Activated B cell treated with CpG ODN at 0.5 μM for 24 hours (primary cell): ENCODE results near the gene DNAH14. TPM values are rescaled to one million over a fixed set of nuclear protein-coding genes. Genes with fewer than 3 reads are reported as not detected.

Experiments
- ATAC-seq: fragments of 200-7000 bp; cut with Tn5 transposase; one replicate; pipeline ENCODE4 v1.10.0; 2021; ENCODE audit warnings: low read depth, mild to moderate bottlenecking, moderate library complexity
- CTCF ChIA-PET: fragments of 350-600 bp; sonication (Branson Sonifier 250); formaldehyde crosslinking; loops from one replicate; lab custom pipeline; 2021; ENCODE audit warnings: antibody characterized with exemption; lab: Charles Lee
- POLR2A ChIA-PET: fragments of 350-600 bp; sonication (Branson Sonifier 250); formaldehyde crosslinking; loops from one replicate; lab custom pipeline; 2021; ENCODE audit warnings: antibody characterized with exemption; lab: Charles Lee
- DNase-seq: peaks from one replicate; pipeline ENCODE4 v3.0.0; 2022
- H3K27ac Mint-ChIP-seq: one replicate; pipeline ENCODE4 v1.8.0; 2020; ENCODE audit warnings: mixed read lengths
- H3K27me3 Mint-ChIP-seq: one replicate; pipeline ENCODE4 v1.8.0; 2021; ENCODE audit warnings: mixed read lengths
- H3K36me3 Mint-ChIP-seq: one replicate; pipeline ENCODE4 v1.8.0; 2021; ENCODE audit warnings: low read depth, mixed read lengths
- H3K4me1 Mint-ChIP-seq: one replicate; pipeline ENCODE4 v1.8.0; 2021; ENCODE audit warnings: mixed read lengths
- H3K4me3 Mint-ChIP-seq: one replicate; pipeline ENCODE4 v1.8.0; 2020; ENCODE audit warnings: mild to moderate bottlenecking, mixed read lengths
- H3K9me3 Mint-ChIP-seq: one replicate; pipeline ENCODE4 v1.8.0; 2020; ENCODE audit warnings: mixed read lengths
- CTCF ChIP-seq: fragments of 200-600 bp; IDR thresholded peaks from one replicate; pipeline ENCODE4 v1.8.0; 2022; ENCODE audit warnings: antibody characterized with exemption, mild to moderate bottlenecking
- intact Hi-C: fragments of 100-400 bp; cut with micrococcal nuclease; formaldehyde crosslinking; loops from one replicate; pipeline ENCODE4 v1.15.1; 2024
- total RNA-seq: library from RNA; stranded (reverse); gene quantifications from 2 replicates; pipeline ENCODE4 v1.2.3, GENCODE V29; 2022

DNAH14 gene
- total RNA-seq, 1 donor from 2014 or later = not detected

DNA sequence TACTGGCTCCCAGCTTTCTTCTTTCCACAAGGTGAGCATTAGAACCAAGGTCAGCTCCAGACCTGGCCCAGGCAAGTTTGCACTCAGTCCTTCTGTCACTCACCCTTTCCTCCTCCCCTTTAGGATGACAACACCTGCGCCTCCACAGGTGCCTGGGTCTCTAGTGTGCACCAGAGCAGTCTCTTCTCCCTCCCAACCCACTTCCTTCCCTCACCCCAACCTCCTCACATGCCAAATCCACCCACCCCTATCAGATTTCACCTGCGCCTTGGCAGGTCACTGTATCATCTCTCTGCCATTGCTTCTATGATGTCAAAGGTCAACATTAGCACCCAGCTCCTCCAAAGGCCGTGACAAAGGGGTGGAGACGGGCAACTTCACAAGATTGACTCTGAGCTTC, 460.4 kb downstream of the DNAH14 start:
- intact Hi-C loops = no loop called here
- H3K4me1 Mint-ChIP-seq = no peaks in the 10 kb centered on the region
- DNase-seq = no peak
- no peaks in the 10 kb centered on the region for H3K27me3 Mint-ChIP-seq
- no peaks in the 10 kb centered on the region for H3K9me3 Mint-ChIP-seq
- CTCF ChIA-PET = no interaction called here
- TF ChIP-seq CTCF = no peak
- ATAC-seq = no peak
- peaks cover 2% of the 10 kb centered on the region for H3K36me3 Mint-ChIP-seq
- H3K4me3 Mint-ChIP-seq = no peak overlapping the region
- POLR2A ChIA-PET = no interaction called here
- no peak overlapping the region for H3K27ac Mint-ChIP-seq

GRCh38 chr1:225396357-225396756, 466.9 kb downstream of the DNAH14 start:
- H3K27ac Mint-ChIP-seq = no peak overlapping the region
- DNase-seq = no peak

DNA sequence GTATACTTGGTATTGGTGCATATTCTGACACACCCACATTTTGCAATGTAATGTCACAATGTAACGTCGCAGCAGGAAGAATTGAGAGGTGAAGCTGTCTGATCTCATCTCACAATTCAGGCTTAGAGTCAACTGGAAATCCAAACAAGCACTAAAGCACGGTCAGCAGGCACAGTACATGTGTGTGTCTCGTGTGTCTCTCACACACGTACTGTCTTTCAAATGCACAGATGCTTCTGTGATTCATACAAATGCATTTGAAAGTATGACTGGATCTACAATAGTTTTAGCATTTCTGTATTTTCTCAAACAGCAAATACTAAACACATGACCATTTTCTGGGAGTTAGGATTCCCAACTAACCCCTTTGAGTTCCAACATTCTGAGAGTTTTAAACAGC, 471.5 kb downstream of the DNAH14 start:
- Mint-ChIP-seq H3K27me3 (no peaks in the 10 kb centered on the region), H3K4me1 (no peaks in the 10 kb centered on the region), H3K27ac (no peak overlapping the region), H3K4me3 (no peak overlapping the region), H3K9me3 (no peaks in the 10 kb centered on the region), H3K36me3 (peaks cover 78% of the 10 kb centered on the region)
- intact Hi-C loops = no loop called here
- DNase-seq (no peak), ATAC-seq (no peak)
- ChIA-PET POLR2A (no interaction called here), CTCF (no interaction called here)
- no peak for TF ChIP-seq CTCF

More at GRCh38 chr1:225396357-225396756, 466.9 kb downstream of the DNAH14 start:
- no peak for TF ChIP-seq CTCF
- H3K4me3 Mint-ChIP-seq = no peak overlapping the region
- POLR2A ChIA-PET = no interaction called here
- CTCF ChIA-PET = no interaction called here
- no peaks in the 10 kb centered on the region for H3K9me3 Mint-ChIP-seq
- ATAC-seq = no peak
- no peaks in the 10 kb centered on the region for H3K27me3 Mint-ChIP-seq
- intact Hi-C loops = no loop called here
- H3K4me1 Mint-ChIP-seq = no peaks in the 10 kb centered on the region
- peaks cover 48% of the 10 kb centered on the region for H3K36me3 Mint-ChIP-seq

GRCh38 chr1:225406976-225407725, 477.7 kb downstream of the DNAH14 start:
- Mint-ChIP-seq H3K4me3 (no peak overlapping the region), H3K9me3 (no peaks in the 10 kb centered on the region), H3K4me1 (no peaks in the 10 kb centered on the region), H3K36me3 (peaks cover 84% of the 10 kb centered on the region), H3K27ac (peak overlapping the region; percentile 41), H3K27me3 (no peaks in the 10 kb centered on the region)
- POLR2A ChIA-PET = no interaction called here
- TF ChIP-seq CTCF = no peak
- no peak for ATAC-seq
- no peak for DNase-seq
- intact Hi-C loops = no loop called here
- CTCF ChIA-PET = no interaction called here

- Mint-ChIP-seq H3K27ac (no peak overlapping the region), H3K36me3 (peaks cover 88% of the 10 kb centered on the region)
- CTCF ChIA-PET = no interaction called here
Measured at GRCh38 chr1:225407755-225408154, 478.3 kb downstream of the DNAH14 start.

More at GRCh38 chr1:225407755-225408154, 478.3 kb downstream of the DNAH14 start:
- Mint-ChIP-seq H3K9me3 (no peaks in the 10 kb centered on the region), H3K4me3 (no peak overlapping the region), H3K27me3 (no peaks in the 10 kb centered on the region), H3K4me1 (no peaks in the 10 kb centered on the region)
- no peak for ATAC-seq
- TF ChIP-seq CTCF = no peak
- intact Hi-C loops = no loop called here
- no peak for DNase-seq
- POLR2A ChIA-PET = interaction anchor here (0.6 kb wide), 1 partner anchor 18 kb away, joined by 3 read pairs; no protein-coding TSS in a partner anchor
